Measurements from ENCODE around the gene CFAP54.

Gene CFAP54

DNA sequence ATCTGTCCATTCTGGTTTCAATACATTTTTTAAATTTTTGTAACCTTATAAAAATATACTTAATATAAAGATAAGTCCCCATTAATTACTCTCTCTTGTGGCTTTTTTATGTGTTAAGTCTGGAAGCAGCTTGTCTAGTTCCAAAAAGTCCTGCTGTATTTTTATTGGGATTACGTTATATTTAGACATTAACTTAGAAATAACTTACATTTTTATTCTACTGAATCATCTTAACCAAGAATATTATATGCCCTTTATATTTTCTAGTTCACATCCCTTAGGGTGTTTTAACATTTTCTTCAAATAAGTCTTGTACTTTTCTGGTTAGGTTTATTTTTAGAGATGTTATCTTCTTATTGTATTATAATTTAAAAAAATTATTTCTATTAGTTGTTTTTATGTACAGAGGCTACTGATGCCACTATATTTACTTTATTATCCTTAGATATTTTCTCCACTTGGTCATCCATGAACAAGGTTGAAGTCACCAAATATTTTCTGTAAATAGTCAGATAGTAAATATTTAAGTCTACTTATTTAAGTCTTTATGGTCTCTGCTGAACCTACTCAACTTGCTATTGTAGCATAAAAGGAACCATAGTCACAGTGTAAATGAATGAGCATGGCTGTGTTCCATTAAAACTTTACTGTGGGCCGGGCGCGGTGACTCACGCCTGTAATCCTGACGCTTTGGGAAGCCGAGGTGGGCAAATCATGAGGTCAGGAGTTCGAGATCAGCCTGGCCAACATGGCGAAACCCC lies 285.3 kb downstream of the CFAP54 start (continued):
- TF ChIP-seq ZNF280D (tag by site-specific recombination; IDR thresholded peaks at IDR 0.05): no peak

- Histone ChIP-seq H3K36me3 (ENCODE audit: control insufficient read depth in 2 of 2, insufficient read depth in 1 of 2, low read length in 2 of 2) (no peaks in the 10 kb centered on the region), H3K4me1 (ENCODE audit: control insufficient read depth, insufficient read depth, low read length) (no peaks in the 10 kb centered on the region), H3K27ac (ENCODE audit: extremely low read depth, low read depth, low read length) (no peak overlapping the region), H3K9me3 (ENCODE audit: control insufficient read depth, insufficient read depth, low read depth, low read length) (no peaks in the 10 kb centered on the region; the same call in 1 of the 2 replicates), H3K4me3 (ENCODE audit: low read depth, low read length) (no peak overlapping the region)
- ChIA-PET POLR2A (interaction anchor here (0.7 kb wide), 1 partner anchor 84 kb away, joined by 4 read pairs; no protein-coding TSS in a partner anchor), CTCF (no interaction called here)
- TF ChIP-seq ZNF548 (tag by site-specific recombination; IDR thresholded peaks at IDR 0.05): no peak
- no peak for TF ChIP-seq ZBTB8A (tag by site-specific recombination; IDR thresholded peaks at IDR 0.05)
- TF ChIP-seq, protein P1, sequence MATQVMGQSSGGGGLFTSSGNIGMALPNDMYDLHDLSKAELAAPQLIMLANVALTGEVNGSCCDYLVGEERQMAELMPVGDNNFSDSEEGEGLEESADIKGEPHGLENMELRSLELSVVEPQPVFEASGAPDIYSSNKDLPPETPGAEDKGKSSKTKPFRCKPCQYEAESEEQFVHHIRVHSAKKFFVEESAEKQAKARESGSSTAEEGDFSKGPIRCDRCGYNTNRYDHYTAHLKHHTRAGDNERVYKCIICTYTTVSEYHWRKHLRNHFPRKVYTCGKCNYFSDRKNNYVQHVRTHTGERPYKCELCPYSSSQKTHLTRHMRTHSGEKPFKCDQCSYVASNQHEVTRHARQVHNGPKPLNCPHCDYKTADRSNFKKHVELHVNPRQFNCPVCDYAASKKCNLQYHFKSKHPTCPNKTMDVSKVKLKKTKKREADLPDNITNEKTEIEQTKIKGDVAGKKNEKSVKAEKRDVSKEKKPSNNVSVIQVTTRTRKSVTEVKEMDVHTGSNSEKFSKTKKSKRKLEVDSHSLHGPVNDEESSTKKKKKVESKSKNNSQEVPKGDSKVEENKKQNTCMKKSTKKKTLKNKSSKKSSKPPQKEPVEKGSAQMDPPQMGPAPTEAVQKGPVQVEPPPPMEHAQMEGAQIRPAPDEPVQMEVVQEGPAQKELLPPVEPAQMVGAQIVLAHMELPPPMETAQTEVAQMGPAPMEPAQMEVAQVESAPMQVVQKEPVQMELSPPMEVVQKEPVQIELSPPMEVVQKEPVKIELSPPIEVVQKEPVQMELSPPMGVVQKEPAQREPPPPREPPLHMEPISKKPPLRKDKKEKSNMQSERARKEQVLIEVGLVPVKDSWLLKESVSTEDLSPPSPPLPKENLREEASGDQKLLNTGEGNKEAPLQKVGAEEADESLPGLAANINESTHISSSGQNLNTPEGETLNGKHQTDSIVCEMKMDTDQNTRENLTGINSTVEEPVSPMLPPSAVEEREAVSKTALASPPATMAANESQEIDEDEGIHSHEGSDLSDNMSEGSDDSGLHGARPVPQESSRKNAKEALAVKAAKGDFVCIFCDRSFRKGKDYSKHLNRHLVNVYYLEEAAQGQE (tag by site-specific recombination; IDR thresholded peaks at IDR 0.05): no peak
- TF ChIP-seq ZNF596 (tag by site-specific recombination; IDR thresholded peaks at IDR 0.05): no peak
- TF ChIP-seq ZNF518A (tag by site-specific recombination; conservative IDR thresholded peaks at IDR 0.05; ENCODE audit: low read depth): no peak
- TF ChIP-seq, protein P2, sequence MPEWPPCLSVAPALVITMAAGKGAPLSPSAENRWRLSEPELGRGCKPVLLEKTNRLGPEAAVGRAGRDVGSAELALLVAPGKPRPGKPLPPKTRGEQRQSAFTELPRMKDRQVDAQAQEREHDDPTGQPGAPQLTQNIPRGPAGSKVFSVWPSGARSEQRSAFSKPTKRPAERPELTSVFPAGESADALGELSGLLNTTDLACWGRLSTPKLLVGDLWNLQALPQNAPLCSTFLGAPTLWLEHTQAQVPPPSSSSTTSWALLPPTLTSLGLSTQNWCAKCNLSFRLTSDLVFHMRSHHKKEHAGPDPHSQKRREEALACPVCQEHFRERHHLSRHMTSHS (tag by site-specific recombination; IDR thresholded peaks at IDR 0.05): no peak
- no peak for TF ChIP-seq ZNF561 (tag by site-specific recombination; IDR thresholded peaks at IDR 0.05; ENCODE audit: borderline replicate concordance)
These were observed 287.5 kb downstream of the CFAP54 start for GRCh38 chr12:96776908-96777307.

GRCh38 chr12:96780330-96780729 lies 291.0 kb downstream of the CFAP54 start:
- POLR2A ChIA-PET: no interaction called here
- H3K4me3 ChIP-seq (ENCODE audit: low read depth, low read length): no peak overlapping the region
- H3K9me3 ChIP-seq (ENCODE audit: control insufficient read depth, insufficient read depth, low read depth, low read length): no peaks in the 10 kb centered on the region
- H3K27ac ChIP-seq (ENCODE audit: extremely low read depth, low read depth, low read length): no peak overlapping the region
- H3K4me1 ChIP-seq (ENCODE audit: control insufficient read depth, insufficient read depth, low read length): no peaks in the 10 kb centered on the region
- CTCF ChIA-PET: no interaction called here
- no peaks in the 10 kb centered on the region for H3K36me3 ChIP-seq (ENCODE audit: control insufficient read depth in 2 of 2, insufficient read depth in 1 of 2, low read length in 2 of 2)
- no peak for TF ChIP-seq ZIC2 (tag by site-specific recombination; IDR thresholded peaks at IDR 0.05)
- TF ChIP-seq ZNF621 (tag by site-specific recombination; IDR thresholded peaks at IDR 0.05): no peak
- TF ChIP-seq SCRT2 (tag by site-specific recombination; IDR thresholded peaks at IDR 0.05): no peak
- no peak for TF ChIP-seq TRIM28 (IDR thresholded peaks at IDR 0.05; ENCODE audit: borderline replicate concordance, low read length)
- no peak for TF ChIP-seq ZNF274 (IDR thresholded peaks at IDR 0.05; ENCODE audit: low read length)
- no peak for TF ChIP-seq ZNF274 (tag by site-specific recombination; IDR thresholded peaks at IDR 0.05; ENCODE audit: borderline replicate concordance)
- TF ChIP-seq ZNF248 (tag by site-specific recombination; IDR thresholded peaks at IDR 0.05): no peak
- no peak for TF ChIP-seq ZNF560 (tag by site-specific recombination; IDR thresholded peaks at IDR 0.05; ENCODE audit: borderline replicate concordance)
- no peak for TF ChIP-seq ZNF785 (tag by site-specific recombination; IDR thresholded peaks at IDR 0.05)
- no peak for TF ChIP-seq ZSCAN23 (tag by site-specific recombination; IDR thresholded peaks at IDR 0.05)
- no peak for TF ChIP-seq ZNF138 (tag by site-specific recombination; IDR thresholded peaks at IDR 0.05; ENCODE audit: borderline replicate concordance)
- no peak for TF ChIP-seq ZSCAN30 (tag by site-specific recombination; IDR thresholded peaks at IDR 0.05)
- TF ChIP-seq ZBTB17 (tag by site-specific recombination; IDR thresholded peaks at IDR 0.05): no peak
